Astrocyte (in vitro differentiated cells and primary cell): ENCODE results near the gene GPLD1.

Experiments used
- CTCF ChIP-seq: IDR thresholded peaks from 2 replicates; pipeline ENCODE4 v1.5.1; 2011; ENCODE audit warnings: low read depth, mild to moderate bottlenecking, inconsistent platforms, low read length, moderate library complexity; ENCODE audit not compliant: insufficient read depth
- EZH2 ChIP-seq: IDR thresholded peaks from 2 replicates; pipeline ENCODE4 v1.6.1; 2012; ENCODE audit warnings: mild to moderate bottlenecking, low read length, inconsistent platforms; ENCODE audit not compliant: insufficient read depth

GRCh38 chr6:24455061-24455460, 34.3 kb downstream of the GPLD1 start:
- TF ChIP-seq CTCF (no peak), EZH2 (no peak)
